GM23338 (cell line): ENCODE results near the gene RAX. TPM values are rescaled to one million over a fixed set of nuclear protein-coding genes. Genes with fewer than 3 reads are reported as not detected.

Experiments used
- ATAC-seq: fragments of 200-7000 bp; cut with Tn5 transposase; 3 replicates; pipeline ENCODE4 v1.9.1; 2020
- DNase-seq: peaks from one replicate; pipeline ENCODE4 v3.0.0-alpha.2; 2015; ENCODE audit warnings: low spot score
- H2AFZ ChIP-seq: fragments of 200-600 bp; sonication (generic); 2 replicates; pipeline ENCODE4 v1.8.0; 2016; ENCODE audit warnings: antibody characterized with exemption, mild to moderate bottlenecking, moderate library complexity
- H3F3A ChIP-seq: fragments of 200-600 bp; sonication (generic); replicated peaks from 2 replicates; pipeline ENCODE4 v1.8.0; 2017; ENCODE audit warnings: antibody characterized with exemption, mixed run types, low read depth
- H3K27ac ChIP-seq: fragments of 200-600 bp; sonication (generic); 2 replicates; pipeline ENCODE4 v1.6.1; 2016; ENCODE audit warnings: low read depth
- H3K27me3 ChIP-seq: fragments of 200-600 bp; sonication (generic); 2 replicates; pipeline ENCODE4 v1.8.0; 2016; ENCODE audit warnings: mild to moderate bottlenecking, mixed run types, moderate library complexity; ENCODE audit not compliant: insufficient read depth
- H3K36me3 ChIP-seq: fragments of 200-600 bp; sonication (generic); 2 replicates; pipeline ENCODE4 v1.8.0; 2016; ENCODE audit warnings: mild to moderate bottlenecking; ENCODE audit not compliant: insufficient read depth
- H3K4me1 ChIP-seq: fragments of 200-600 bp; sonication (generic); 2 replicates; pipeline ENCODE4 v1.8.0; 2016; ENCODE audit warnings: mild to moderate bottlenecking, moderate library complexity; ENCODE audit not compliant: insufficient read depth
- H3K4me2 ChIP-seq: fragments of 200-600 bp; sonication (generic); 2 replicates; pipeline ENCODE4 v1.7.1; 2017; ENCODE audit warnings: mixed run types
- H3K4me3 ChIP-seq: fragments of 200-600 bp; sonication (generic); 2 replicates; pipeline ENCODE4 v1.6.1; 2016; ENCODE audit warnings: mixed run types
- H3K79me2 ChIP-seq: fragments of 200-600 bp; sonication (generic); replicated peaks from 2 replicates; pipeline ENCODE4 v1.8.0; 2017; ENCODE audit warnings: mild to moderate bottlenecking; ENCODE audit not compliant: insufficient read depth
- H3K9me2 ChIP-seq: fragments of 200-600 bp; sonication (generic); 2 replicates; pipeline ENCODE4 v1.8.0; 2017; ENCODE audit not compliant: insufficient read depth
- H4K20me1 ChIP-seq: fragments of 200-600 bp; sonication (generic); replicated peaks from 2 replicates; pipeline ENCODE4 v1.8.0; 2017; ENCODE audit warnings: mild to moderate bottlenecking; ENCODE audit not compliant: insufficient read depth
- H3K27ac Mint-ChIP-seq: 2 replicates; pipeline ENCODE4 v1.8.0; 2020; ENCODE audit warnings: inconsistent platforms, mild to moderate bottlenecking, moderate library complexity, mixed read lengths
- H3K27me3 Mint-ChIP-seq: 3 replicates; pipeline ENCODE4 v1.8.0; 2022; ENCODE audit warnings: low read depth, mild to moderate bottlenecking, moderate library complexity, mixed read lengths, inconsistent platforms; ENCODE audit not compliant: insufficient read depth, poor library complexity
- H3K36me3 Mint-ChIP-seq: 3 replicates; pipeline ENCODE4 v1.8.0; 2021; ENCODE audit warnings: low read depth, mild to moderate bottlenecking, inconsistent platforms, moderate library complexity, mixed read lengths
- H3K4me1 Mint-ChIP-seq: 3 replicates; pipeline ENCODE4 v1.8.0; 2020; ENCODE audit warnings: mild to moderate bottlenecking, inconsistent platforms, mixed read lengths
- H3K4me3 Mint-ChIP-seq: 3 replicates; pipeline ENCODE4 v1.8.0; 2021; ENCODE audit warnings: moderate library complexity, mild to moderate bottlenecking, inconsistent platforms, mixed read lengths
- H3K9me3 Mint-ChIP-seq: 3 replicates; pipeline ENCODE4 v1.8.0; 2020; ENCODE audit warnings: moderate library complexity, mild to moderate bottlenecking, inconsistent platforms, mixed read lengths
- CTCF ChIP-seq, 2 experiments: fragments of 200-600 bp in 1 of 2; sonication (generic) in 1 of 2; conservative IDR thresholded peaks; 2 replicates each; pipeline versions ENCODE4 v1.5.1 to v1.6.1; 2016 to 2017; ENCODE audit warnings: antibody characterized with exemption in 2 of 2, low read depth in 2 of 2, mild to moderate bottlenecking in 2 of 2, moderate library complexity in 1 of 2
- EZH2 ChIP-seq: fragments of 200-600 bp; sonication (generic); IDR thresholded peaks from one replicate; pipeline ENCODE4 v1.8.0; 2017; ENCODE audit warnings: antibody characterized with exemption, mild to moderate bottlenecking, low read depth; ENCODE audit not compliant: unreplicated experiment
- EZH2phosphoT487 ChIP-seq: fragments of 200-600 bp; sonication (generic); IDR thresholded peaks from one replicate; pipeline ENCODE4 v1.8.1; 2018; ENCODE audit warnings: antibody characterized with exemption; ENCODE audit not compliant: unreplicated experiment
- NANOG ChIP-seq: IDR thresholded peaks from 2 replicates; pipeline ENCODE4 v1.6.1; 2016; ENCODE audit warnings: antibody characterized with exemption, borderline replicate concordance
- POLR2AphosphoS5 ChIP-seq: IDR thresholded peaks from 2 replicates; pipeline ENCODE4 v1.6.1; 2016; ENCODE audit warnings: antibody characterized with exemption, low read depth
- ZNF331 ChIP-seq: fragments of 250-450 bp; sonication (Bioruptor Pico); IDR thresholded peaks from 2 replicates; pipeline ENCODE4 v1.5.0; 2020; ENCODE audit warnings: low read depth, mild to moderate bottlenecking, moderate library complexity
- ZNF462 ChIP-seq: fragments of 250-450 bp; sonication (Bioruptor Pico); IDR thresholded peaks from 2 replicates; pipeline ENCODE4 v1.5.0; 2020; ENCODE audit warnings: mild to moderate bottlenecking, moderate library complexity
- polyA plus RNA-seq: library from polyadenylated mRNA; unstranded; fragments of >200 nt; fragmentation: Nextera tagmentation; extraction: Ambion mirVana; gene quantifications from 2 replicates; pipeline ENCODE4 v1.2.1, GENCODE V29; 2016
- total RNA-seq: library from RNA; depleted of rRNA; stranded (reverse); fragments of >200 nt; shearing (Covaris generic); gene quantifications from 2 replicates; pipeline ENCODE4 v1.2.3, GENCODE V29; 2014

The RAX gene
- total and polyA plus RNA-seq, 2 experiments from 2014 or later, result 0.03 to 0.16 TPM

GRCh38 chr18:59239642-59240041 lies 33.6 kb downstream of the RAX start:
- TF ChIP-seq POLR2AphosphoS5 (no peak), EZH2phosphoT487 (no peak), EZH2 (no peak), ZNF331 (CRISPR knock-in tag) (no peak), CTCF (conservative IDR thresholded peaks at IDR 0.05; ENCODE audit: low read depth in 2 of 2) (no peak), NANOG (no peak), ZNF462 (CRISPR knock-in tag) (no peak)
- H3K4me3 ChIP-seq, result no peak overlapping the region
- no peaks in the 10 kb centered on the region for H3K9me2 ChIP-seq
- Mint-ChIP-seq H3K36me3 (no peaks in the 10 kb centered on the region), H3K27ac (no peak overlapping the region), H3K4me1 (no peaks in the 10 kb centered on the region), H3K4me3 (no peak overlapping the region), H3K9me3 (no peaks in the 10 kb centered on the region), H3K27me3 (peaks cover 2% of the 10 kb centered on the region)
- no peaks in the 10 kb centered on the region for H3F3A ChIP-seq
- ATAC-seq, result no peak
- H3K79me2 ChIP-seq, result no peaks in the 10 kb centered on the region
- H3K27ac ChIP-seq, result no peak overlapping the region
- no peak for DNase-seq
- H3K36me3 ChIP-seq, result no peaks in the 10 kb centered on the region
- no peaks in the 10 kb centered on the region for H3K4me1 ChIP-seq
- H2AFZ ChIP-seq, result no peak overlapping the region
- H3K27me3 ChIP-seq, result no peaks in the 10 kb centered on the region
- H4K20me1 ChIP-seq, result no peaks in the 10 kb centered on the region
- H3K4me2 ChIP-seq, result no peak overlapping the region
